A673 (cell line): ENCODE measurements around the gene RGS6. TPM values are rescaled to one million over a fixed set of nuclear protein-coding genes. Genes with fewer than 3 reads are reported as not detected.

Source experiments
- BruUV-seq: library from RNA; stranded (reverse); fragments of 400-500 nt; replicated peaks from 2 replicates; lab custom pipeline; 2021; lab: Mats Ljungman, UMichigan
- CTCF ChIA-PET: fragments of 300-600 bp; sonication (Branson Sonifier 250); formaldehyde crosslinking; loops from one replicate; lab custom pipeline; 2022; ENCODE audit warnings: antibody characterized with exemption; lab: Charles Lee
- POLR2A ChIA-PET: fragments of 300-600 bp; sonication (Branson Sonifier 250); formaldehyde crosslinking; loops from one replicate; lab custom pipeline; 2022; ENCODE audit warnings: antibody characterized with exemption; ENCODE audit not compliant: low non-redundant PET; lab: Charles Lee
- DNase-seq: peaks from one replicate; pipeline ENCODE4 v3.0.0-alpha.2; 2015; ENCODE audit warnings: low spot score
- H3K27ac ChIP-seq: fragments of 200-600 bp; sonication (generic); 2 replicates; pipeline ENCODE4 v1.5.1; 2016; ENCODE audit warnings: mixed run types, low read depth, mild to moderate bottlenecking, mixed read lengths, antibody characterized with exemption, low read length; ENCODE audit not compliant: poor library complexity, severe bottlenecking
- H3K27me3 ChIP-seq: fragments of 200-600 bp; sonication (generic); replicated peaks from 2 replicates; pipeline ENCODE4 v1.6.1; 2017; ENCODE audit warnings: mixed run types, low read depth, mild to moderate bottlenecking, mixed read lengths, antibody characterized with exemption, low read length; ENCODE audit not compliant: insufficient read depth, poor library complexity
- H3K36me3 ChIP-seq: fragments of 200-600 bp; sonication (generic); 2 replicates; pipeline ENCODE4 v1.6.1; 2016; ENCODE audit warnings: mixed run types, mild to moderate bottlenecking, mixed read lengths, antibody characterized with exemption, low read length; ENCODE audit not compliant: insufficient read depth, poor library complexity, severe bottlenecking
- H3K4me1 ChIP-seq: fragments of 200-600 bp; sonication (generic); 2 replicates; pipeline ENCODE4 v1.6.1; 2017; ENCODE audit warnings: mixed run types, mild to moderate bottlenecking, mixed read lengths, antibody characterized with exemption, low read length; ENCODE audit not compliant: insufficient read depth, poor library complexity, severe bottlenecking
- H3K4me3 ChIP-seq: fragments of 200-600 bp; sonication (generic); 2 replicates; pipeline ENCODE4 v1.5.1; 2016; ENCODE audit warnings: low read depth, mixed run types, mild to moderate bottlenecking, mixed read lengths, low read length; ENCODE audit not compliant: poor library complexity, severe bottlenecking
- H3K9me3 ChIP-seq: fragments of 200-600 bp; sonication (generic); 2 replicates; pipeline ENCODE4 v1.6.1; 2016; ENCODE audit warnings: mixed run types, low read depth, mild to moderate bottlenecking, mixed read lengths, antibody characterized with exemption, low read length; ENCODE audit not compliant: poor library complexity, severe bottlenecking
- CTCF ChIP-seq: fragments of 300-800, 200-600 bp; sonication (generic); conservative IDR thresholded peaks from 2 replicates; pipeline ENCODE4 v1.5.1; 2017; ENCODE audit warnings: low read depth, mild to moderate bottlenecking, antibody characterized with exemption, low read length, moderate library complexity, mixed read lengths
- EZH2 ChIP-seq: fragments of 200-600 bp; sonication (generic); IDR thresholded peaks from 2 replicates; pipeline ENCODE4 v1.6.1; 2017; ENCODE audit warnings: borderline replicate concordance, low read depth, mild to moderate bottlenecking, mixed read lengths, antibody characterized with exemption, low read length; ENCODE audit not compliant: poor library complexity, severe bottlenecking
- intact Hi-C: fragments of 100-400 bp; cut with micrococcal nuclease; formaldehyde crosslinking; loops from one replicate; pipeline ENCODE4 v1.10.0; 2022; ENCODE audit not compliant: unreplicated experiment
- total RNA-seq: library from RNA; stranded (reverse); gene quantifications from 2 replicates; pipeline ENCODE4 v1.2.3, GENCODE V29; 2021

RGS6 gene
- total RNA-seq, 1 experiment from 2014 or later, result not detected

GRCh38 chr14:71911669-71912068, 20.6 kb upstream of the RGS6 start:
- ChIA-PET CTCF (no interaction called here), POLR2A (no interaction called here)
- TF ChIP-seq EZH2, result no peak
- TF ChIP-seq CTCF, result no peak

GRCh38 chr14:71913342-71913741, 18.9 kb upstream of the RGS6 start:
- intact Hi-C loops, result no loop called here
- no peak for DNase-seq
- TF ChIP-seq EZH2 (no peak), CTCF (no peak)
- Histone ChIP-seq H3K4me1 (no peaks in the 10 kb centered on the region), H3K36me3 (no peaks in the 10 kb centered on the region), H3K27me3 (no peaks in the 10 kb centered on the region), H3K4me3 (no peak overlapping the region), H3K27ac (no peak overlapping the region), H3K9me3 (no peaks in the 10 kb centered on the region)
- BruUV-seq, result no TSS peak
- CTCF ChIA-PET, result no interaction called here
- POLR2A ChIA-PET, result no interaction called here

More at GRCh38 chr14:71911669-71912068, 20.6 kb upstream of the RGS6 start:
- no TSS peak for BruUV-seq
- no peak for DNase-seq
- no peaks in the 10 kb centered on the region for H3K9me3 ChIP-seq
- H3K4me3 ChIP-seq, result no peak overlapping the region
- no peaks in the 10 kb centered on the region for H3K36me3 ChIP-seq
- H3K27me3 ChIP-seq, result no peaks in the 10 kb centered on the region
- no peaks in the 10 kb centered on the region for H3K4me1 ChIP-seq
- intact Hi-C loops, result no loop called here
- no peak overlapping the region for H3K27ac ChIP-seq

GRCh38 chr14:71918955-71919354, 13.3 kb upstream of the RGS6 start:
- no peaks in the 10 kb centered on the region for H3K9me3 ChIP-seq
- no peak for TF ChIP-seq CTCF
- TF ChIP-seq EZH2, result no peak
- no TSS peak for BruUV-seq
- peaks cover 3% of the 10 kb centered on the region for H3K4me1 ChIP-seq
- H3K36me3 ChIP-seq, result no peaks in the 10 kb centered on the region
- H3K4me3 ChIP-seq, result no peak overlapping the region
- peak overlapping the region; percentile 20 for H3K27ac ChIP-seq
- H3K27me3 ChIP-seq, result no peaks in the 10 kb centered on the region
- intact Hi-C loops, result no loop called here
- CTCF ChIA-PET, result no interaction called here
- POLR2A ChIA-PET, result interaction anchor here (0.6 kb wide), 1 partner anchor 437 kb away, joined by 5 read pairs; no protein-coding TSS in a partner anchor
- peak; percentile 77 for DNase-seq
